ENCODE results near the gene OR1I1.

The OR1I1 gene

GRCh38 chr19:15124572-15125231 lies 42.7 kb downstream of the OR1I1 start:
- peaks cover 31% of the 10 kb centered on the region for H3K36me3 ChIP-seq (ENCODE audit: low read depth)
- H3K4me3 ChIP-seq (ENCODE audit: severe bottlenecking), result peak overlapping the region; percentile 68
- H3K4me1 ChIP-seq (ENCODE audit: insufficient read depth, poor library complexity, severe bottlenecking), result peaks cover 4% of the 10 kb centered on the region
- peak overlapping the region; percentile 49 for H3K27ac ChIP-seq (ENCODE audit: poor library complexity, severe bottlenecking)
- TF ChIP-seq CTCF (IDR thresholded peaks at IDR 0.05; ENCODE audit: poor library complexity, severe bottlenecking), result no peak
- H3K27me3 ChIP-seq (ENCODE audit: insufficient read depth, poor library complexity, severe bottlenecking), result no peaks in the 10 kb centered on the region
- no peaks in the 10 kb centered on the region for H3K9me3 ChIP-seq (ENCODE audit: severe bottlenecking)
- ATAC-seq (ENCODE audit: low read depth) (peak; percentile 14), DNase-seq (ENCODE audit: low spot score) (no peak)

GRCh38 chr19:15125232-15126067 lies 43.4 kb downstream of the OR1I1 start:
- Histone ChIP-seq H3K27ac (ENCODE audit: poor library complexity, severe bottlenecking) (peak overlapping the region; percentile 49), H3K9me3 (ENCODE audit: severe bottlenecking) (no peaks in the 10 kb centered on the region), H3K4me1 (ENCODE audit: insufficient read depth, poor library complexity, severe bottlenecking) (peaks cover 4% of the 10 kb centered on the region), H3K4me3 (ENCODE audit: severe bottlenecking) (peak overlapping the region; percentile 68), H3K27me3 (ENCODE audit: insufficient read depth, poor library complexity, severe bottlenecking) (no peaks in the 10 kb centered on the region), H3K36me3 (ENCODE audit: low read depth) (peaks cover 24% of the 10 kb centered on the region)
- TF ChIP-seq CTCF (IDR thresholded peaks at IDR 0.05; ENCODE audit: poor library complexity, severe bottlenecking), result peak; percentile 9
- ATAC-seq (ENCODE audit: low read depth) (peak; percentile 91), DNase-seq (ENCODE audit: low spot score) (peak; percentile 97)

GRCh38 chr19:15126131-15126910 lies 44.3 kb downstream of the OR1I1 start:
- no peak for ATAC-seq (ENCODE audit: low read depth)
- Histone ChIP-seq H3K27ac (ENCODE audit: poor library complexity, severe bottlenecking) (peak overlapping the region; percentile 49), H3K4me3 (ENCODE audit: severe bottlenecking) (peak overlapping the region; percentile 68), H3K36me3 (ENCODE audit: low read depth) (peaks cover 15% of the 10 kb centered on the region), H3K4me1 (ENCODE audit: insufficient read depth, poor library complexity, severe bottlenecking) (peaks cover 4% of the 10 kb centered on the region), H3K9me3 (ENCODE audit: severe bottlenecking) (no peaks in the 10 kb centered on the region), H3K27me3 (ENCODE audit: insufficient read depth, poor library complexity, severe bottlenecking) (no peaks in the 10 kb centered on the region)
- DNase-seq (ENCODE audit: low spot score), result no peak
- no peak for TF ChIP-seq CTCF (IDR thresholded peaks at IDR 0.05; ENCODE audit: poor library complexity, severe bottlenecking)

- no peak overlapping the region for H3K4me3 ChIP-seq (ENCODE audit: severe bottlenecking)
- H3K27me3 ChIP-seq (ENCODE audit: insufficient read depth, poor library complexity, severe bottlenecking), result no peaks in the 10 kb centered on the region
- no peak for TF ChIP-seq CTCF (IDR thresholded peaks at IDR 0.05; ENCODE audit: poor library complexity, severe bottlenecking)
- DNase-seq (ENCODE audit: low spot score), result no peak
- no peaks in the 10 kb centered on the region for H3K9me3 ChIP-seq (ENCODE audit: severe bottlenecking)
- no peak for ATAC-seq (ENCODE audit: low read depth)
- no peak overlapping the region for H3K27ac ChIP-seq (ENCODE audit: poor library complexity, severe bottlenecking)
- H3K4me1 ChIP-seq (ENCODE audit: insufficient read depth, poor library complexity, severe bottlenecking), result peaks cover 4% of the 10 kb centered on the region
- peaks cover 2% of the 10 kb centered on the region; the same call in 1 of the 2 replicates for H3K36me3 ChIP-seq (ENCODE audit: low read depth)
Observed at GRCh38 chr19:15128162-15128770, 46.3 kb downstream of the OR1I1 start.
